Karpas-422 (cell line): ENCODE results near the gene RGS10. TPM values are rescaled to one million over a fixed set of nuclear protein-coding genes. Genes with fewer than 3 reads are reported as not detected.
A peak's percentile ranks its signal among the peaks of the same experiment; 100 is the strongest.

Source experiments
- DNase-seq: peaks from one replicate; pipeline ENCODE4 v3.0.0-alpha.2; 2015
- H2AFZ ChIP-seq: fragments of 200-600 bp; sonication (generic); 2 replicates; pipeline ENCODE4 v1.6.1; 2014; ENCODE audit warnings: antibody characterized with exemption, low read length, mixed read lengths
- H3K27ac ChIP-seq: fragments of 200-600 bp; sonication (generic); 2 replicates; pipeline ENCODE4 v1.5.1; 2014; ENCODE audit warnings: mild to moderate bottlenecking, low read length, moderate library complexity
- H3K27me3 ChIP-seq: fragments of 200-600 bp; sonication (generic); 2 replicates; pipeline ENCODE4 v1.6.1; 2014; ENCODE audit warnings: low read length, mixed read lengths
- H3K36me3 ChIP-seq: fragments of 200-600 bp; sonication (generic); 2 replicates; pipeline ENCODE4 v1.6.1; 2014; ENCODE audit warnings: low read length, mixed read lengths; ENCODE audit not compliant: insufficient read depth
- H3K4me1 ChIP-seq: fragments of 200-600 bp; sonication (generic); 2 replicates; pipeline ENCODE4 v1.6.1; 2014; ENCODE audit warnings: mild to moderate bottlenecking, low read length, mixed read lengths
- H3K4me2 ChIP-seq: fragments of 200-600 bp; sonication (generic); 2 replicates; pipeline ENCODE4 v1.6.1; 2014; ENCODE audit warnings: low read length, low read depth, mild to moderate bottlenecking; ENCODE audit not compliant: poor library complexity, severe bottlenecking
- H3K4me3 ChIP-seq: fragments of 200-600 bp; sonication (generic); 2 replicates; pipeline ENCODE4 v1.5.1; 2014; ENCODE audit warnings: mild to moderate bottlenecking, antibody characterized with exemption, low read length, mixed read lengths
- H3K79me2 ChIP-seq: fragments of 200-600 bp; sonication (generic); 2 replicates; pipeline ENCODE4 v1.6.1; 2014; ENCODE audit warnings: mild to moderate bottlenecking, low read length, mixed read lengths
- H3K9ac ChIP-seq: fragments of 200-600 bp; sonication (generic); 2 replicates; pipeline ENCODE4 v1.6.0; 2014; ENCODE audit warnings: low read length
- H3K9me2 ChIP-seq: fragments of 200-600 bp; sonication (generic), shearing (Covaris generic); replicated peaks from 2 replicates; pipeline ENCODE4 v1.6.0; 2014; ENCODE audit warnings: mild to moderate bottlenecking, low read length, moderate library complexity; ENCODE audit not compliant: insufficient read depth
- H3K9me3 ChIP-seq: fragments of 300-700, 200-600 bp; sonication (generic); 2 replicates; pipeline ENCODE4 v1.6.1; 2014; ENCODE audit warnings: low read length, mixed read lengths
- H4K20me1 ChIP-seq: fragments of 200-600 bp; sonication (generic); 2 replicates; pipeline ENCODE4 v1.6.1; 2014; ENCODE audit warnings: mild to moderate bottlenecking, antibody characterized with exemption, low read length, low read depth; ENCODE audit not compliant: insufficient read depth
- total RNA-seq: library from RNA; depleted of rRNA; stranded (reverse); fragments of >200 nt; shearing (Covaris generic); gene quantifications from 2 replicates; pipeline ENCODE4 v1.2.3, GENCODE V29; 2014; ENCODE audit warnings: low replicate concordance

The RGS10 gene
- total RNA-seq, 1 experiment from 2014 or later: 78.0 TPM

DNA sequence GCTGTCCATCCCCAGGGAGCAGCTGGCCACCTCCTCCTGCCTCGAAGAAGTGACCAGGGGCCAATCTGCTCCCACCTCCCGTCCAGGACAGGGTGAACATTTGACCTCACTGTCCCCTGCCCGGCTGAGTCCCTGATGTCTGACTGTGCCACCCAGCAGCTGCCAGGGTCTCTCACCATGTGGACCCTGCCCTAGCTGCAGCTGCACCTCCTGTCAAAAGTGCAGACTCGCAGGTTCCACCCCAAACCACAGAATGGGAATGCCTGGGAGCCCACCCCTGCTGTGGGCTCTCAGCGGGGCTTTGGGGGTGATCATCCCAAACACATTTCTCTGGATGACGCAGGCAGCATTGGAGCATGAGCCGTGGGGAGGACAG is 86.1 kb downstream of the RGS10 start:
- H3K36me3 ChIP-seq: no peaks in the 10 kb centered on the region
- H3K27ac ChIP-seq: no peak overlapping the region; the same call in 1 of the 2 replicates
- no peaks in the 10 kb centered on the region for H3K27me3 ChIP-seq
- peak overlapping the region; percentile 42; the same call in 1 of the 2 replicates for H3K4me3 ChIP-seq
- peaks cover 45% of the 10 kb centered on the region for H3K4me1 ChIP-seq
- no peaks in the 10 kb centered on the region for H3K9me2 ChIP-seq
- no peak for DNase-seq
- H2AFZ ChIP-seq: no peak overlapping the region
- H4K20me1 ChIP-seq: no peaks in the 10 kb centered on the region
- H3K79me2 ChIP-seq: no peaks in the 10 kb centered on the region
- H3K4me2 ChIP-seq: peak overlapping the region; percentile 67
- no peaks in the 10 kb centered on the region for H3K9me3 ChIP-seq
- peak overlapping the region; percentile 47 for H3K9ac ChIP-seq

DNA sequence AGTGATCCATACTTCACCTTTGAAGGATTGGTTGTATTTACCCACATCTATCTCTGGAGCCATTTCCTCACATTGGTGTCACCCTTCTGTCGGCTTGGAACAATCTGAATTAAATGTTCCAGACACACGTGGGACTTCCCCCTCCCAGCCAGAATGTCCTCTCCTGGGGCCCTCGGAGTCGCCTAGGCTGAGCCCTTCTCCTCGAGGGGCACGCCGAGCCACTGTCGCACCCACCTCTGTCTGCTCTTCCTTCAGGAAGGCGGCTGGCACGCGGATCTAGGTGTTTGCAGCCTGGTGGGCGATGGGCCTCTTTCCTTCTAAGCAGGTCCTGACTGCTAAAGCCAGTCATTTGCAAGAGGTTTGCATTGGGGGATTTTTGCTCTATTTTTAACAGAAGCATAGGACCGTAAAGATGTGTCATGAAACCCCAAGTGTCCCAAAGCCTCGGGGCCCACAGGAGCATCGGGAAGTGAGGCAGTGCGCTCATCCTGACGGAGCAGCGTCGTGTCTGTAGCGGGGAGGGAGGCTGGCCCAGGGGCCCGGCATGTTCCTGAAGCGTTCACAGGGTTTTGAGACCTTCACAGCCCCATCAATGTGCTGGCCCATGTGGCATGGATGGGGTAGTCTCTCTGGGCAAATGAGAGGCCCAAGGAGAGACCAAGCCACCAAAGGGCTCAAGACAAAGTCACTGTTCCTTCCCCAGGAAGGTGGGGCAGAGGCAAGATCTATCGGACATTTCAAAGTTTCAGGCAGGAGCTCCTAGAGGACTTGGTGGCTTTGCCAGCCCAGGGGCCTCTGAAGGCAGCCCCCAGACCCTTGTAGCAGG is 86.7 kb downstream of the RGS10 start:
- peak overlapping the region; percentile 67 for H3K4me2 ChIP-seq
- DNase-seq: peak; percentile 77

DNA sequence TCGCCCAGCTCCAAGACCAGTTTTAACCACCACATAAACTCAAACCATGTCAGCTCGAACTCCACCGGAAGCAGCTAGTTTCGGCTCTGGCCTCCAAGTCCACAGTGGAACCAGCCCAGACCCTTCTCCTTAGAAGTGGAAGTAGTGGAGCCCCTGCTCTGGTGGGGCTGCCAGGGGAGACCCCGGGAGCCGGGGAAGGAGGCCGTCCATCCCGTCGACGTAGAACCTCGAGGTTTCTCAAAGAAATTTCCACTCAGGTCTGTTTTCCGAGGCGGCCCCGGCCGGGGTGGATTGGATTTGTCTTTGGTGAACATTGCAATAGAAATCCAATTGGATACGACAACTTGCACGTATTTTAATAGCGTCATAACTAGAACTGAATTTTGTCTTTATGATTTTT is 87.5 kb downstream of the RGS10 start:
- Histone ChIP-seq H3K9ac (no peak overlapping the region), H2AFZ (no peak overlapping the region), H3K27ac (no peak overlapping the region), H3K9me3 (no peaks in the 10 kb centered on the region), H3K4me1 (peaks cover 38% of the 10 kb centered on the region), H3K4me2 (peak overlapping the region; percentile 67), H3K36me3 (no peaks in the 10 kb centered on the region), H3K9me2 (no peaks in the 10 kb centered on the region), H3K79me2 (no peaks in the 10 kb centered on the region), H3K4me3 (peak overlapping the region; percentile 42; the same call in 1 of the 2 replicates), H4K20me1 (no peaks in the 10 kb centered on the region), H3K27me3 (no peaks in the 10 kb centered on the region)
- no peak for DNase-seq

More for the DNA sequence above, 86.7 kb downstream of the RGS10 start:
- Histone ChIP-seq H3K79me2 (no peaks in the 10 kb centered on the region), H3K4me1 (peaks cover 39% of the 10 kb centered on the region), H3K36me3 (no peaks in the 10 kb centered on the region), H4K20me1 (no peaks in the 10 kb centered on the region), H3K27ac (no peak overlapping the region; the same call in 1 of the 2 replicates), H2AFZ (peak overlapping the region; percentile 17; the same call in 1 of the 2 replicates), H3K9me3 (no peaks in the 10 kb centered on the region), H3K27me3 (no peaks in the 10 kb centered on the region), H3K9ac (peak overlapping the region; percentile 47), H3K4me3 (peak overlapping the region; percentile 42), H3K9me2 (no peaks in the 10 kb centered on the region)

DNA sequence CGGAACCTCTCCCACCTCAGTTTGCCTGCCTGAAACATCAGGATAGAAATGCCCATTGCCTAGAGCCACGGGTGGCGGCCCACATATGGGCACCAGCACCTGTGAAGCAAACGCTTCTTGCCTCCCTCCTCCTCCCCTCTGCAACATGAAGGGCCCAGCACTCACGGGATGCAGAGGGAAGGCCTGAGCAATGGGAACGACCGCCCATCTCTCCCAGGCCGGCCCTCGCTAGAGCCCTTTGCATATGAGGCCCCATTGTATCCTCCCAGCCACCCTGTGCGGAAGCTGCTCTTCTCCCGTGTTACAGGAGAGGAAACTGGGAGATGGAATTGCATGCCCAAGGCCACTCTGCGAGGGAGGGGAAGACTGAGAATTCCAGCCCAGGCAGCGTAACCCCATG is 88.2 kb downstream of the RGS10 start:
- Histone ChIP-seq H4K20me1 (no peaks in the 10 kb centered on the region), H2AFZ (no peak overlapping the region), H3K4me3 (no peak overlapping the region), H3K27me3 (no peaks in the 10 kb centered on the region), H3K79me2 (no peaks in the 10 kb centered on the region), H3K27ac (no peak overlapping the region), H3K36me3 (no peaks in the 10 kb centered on the region), H3K9me3 (no peaks in the 10 kb centered on the region), H3K9ac (no peak overlapping the region), H3K9me2 (no peaks in the 10 kb centered on the region), H3K4me2 (no peak overlapping the region), H3K4me1 (peaks cover 45% of the 10 kb centered on the region)
- DNase-seq: no peak

DNA sequence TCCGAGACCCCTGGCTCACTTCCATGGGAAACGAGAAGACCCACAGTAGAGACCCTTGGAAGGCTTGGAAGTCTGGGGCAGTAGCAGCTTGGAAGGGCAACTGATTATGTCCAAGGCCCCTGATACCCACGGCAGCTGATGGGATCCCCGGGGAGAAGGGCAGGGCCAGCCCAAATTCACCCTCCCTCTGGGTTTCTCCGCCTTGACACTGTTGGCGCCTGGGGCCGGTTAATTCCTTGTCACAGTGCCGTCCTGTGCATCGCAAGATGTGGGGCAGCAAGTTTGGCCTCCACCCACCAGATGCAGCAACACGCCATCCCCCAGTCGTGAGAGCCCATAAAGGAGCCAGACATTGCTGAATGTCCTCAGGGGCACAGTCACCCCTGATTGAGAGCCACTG is 89.2 kb downstream of the RGS10 start:
- no peaks in the 10 kb centered on the region for H3K9me3 ChIP-seq
- no peaks in the 10 kb centered on the region for H3K79me2 ChIP-seq
- no peaks in the 10 kb centered on the region for H3K36me3 ChIP-seq
- H2AFZ ChIP-seq: no peak overlapping the region
- H3K9me2 ChIP-seq: no peaks in the 10 kb centered on the region
- no peak overlapping the region for H3K4me2 ChIP-seq
- no peak overlapping the region for H3K27ac ChIP-seq
- DNase-seq: no peak
- peaks cover 48% of the 10 kb centered on the region for H3K4me1 ChIP-seq
- no peak overlapping the region for H3K4me3 ChIP-seq
- no peaks in the 10 kb centered on the region for H4K20me1 ChIP-seq
- H3K9ac ChIP-seq: no peak overlapping the region
- no peaks in the 10 kb centered on the region for H3K27me3 ChIP-seq

DNA sequence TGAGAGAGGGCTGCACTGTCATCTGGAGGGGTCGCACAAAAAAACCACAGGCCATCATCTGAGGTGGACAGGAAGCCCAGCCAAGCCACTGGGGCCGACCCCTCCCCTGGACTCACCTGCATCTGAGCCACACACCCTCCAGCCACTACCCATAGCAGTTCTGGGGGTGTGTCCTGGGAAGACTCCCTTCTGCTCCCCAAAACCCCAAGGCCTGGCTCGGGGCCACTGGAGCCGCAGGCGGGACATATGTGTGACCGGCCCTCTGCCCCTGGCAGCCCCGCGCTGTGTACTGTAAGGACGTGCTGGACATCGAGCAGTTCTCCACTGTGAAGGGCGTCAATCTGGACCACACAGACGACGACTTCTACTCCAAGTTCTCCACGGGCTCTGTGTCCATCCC is 90.1 kb downstream of the RGS10 start:
- Histone ChIP-seq H3K36me3 (no peaks in the 10 kb centered on the region), H3K9me2 (no peaks in the 10 kb centered on the region), H3K27ac (no peak overlapping the region), H3K4me3 (no peak overlapping the region), H3K9me3 (no peaks in the 10 kb centered on the region), H3K79me2 (no peaks in the 10 kb centered on the region), H2AFZ (no peak overlapping the region), H3K27me3 (no peaks in the 10 kb centered on the region), H3K9ac (no peak overlapping the region), H3K4me2 (no peak overlapping the region), H3K4me1 (peaks cover 47% of the 10 kb centered on the region), H4K20me1 (no peaks in the 10 kb centered on the region)
- DNase-seq: no peak

DNA sequence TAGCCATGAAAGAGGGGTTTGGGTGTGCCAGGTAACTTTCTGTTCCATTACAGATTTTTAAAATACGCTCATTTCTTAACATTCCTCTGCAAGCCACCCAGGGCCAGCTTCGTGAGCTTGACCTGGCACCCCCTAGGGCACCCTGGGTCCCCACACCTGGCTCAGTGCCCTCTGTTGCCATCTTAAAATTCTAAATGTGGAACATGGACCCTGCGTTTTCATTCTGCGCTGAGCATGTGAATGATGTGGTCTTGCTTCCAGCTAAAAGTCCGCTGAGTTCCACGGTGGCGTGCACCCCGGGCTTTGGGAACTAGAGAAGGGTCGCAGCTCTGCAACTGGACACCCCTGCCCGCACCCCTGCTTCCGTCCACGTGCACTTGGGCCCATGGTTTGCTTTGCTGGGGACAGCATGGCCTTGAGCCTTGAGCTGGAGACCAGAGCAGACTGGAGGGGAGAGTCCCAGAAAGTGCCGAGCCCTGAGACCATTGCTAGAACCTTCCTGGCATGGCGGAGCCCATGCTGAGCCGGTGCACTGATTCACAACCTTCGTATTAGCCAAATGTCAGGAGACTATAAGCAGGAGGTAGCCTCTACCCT is 91.1 kb downstream of the RGS10 start:
- Histone ChIP-seq H3K9me3 (no peaks in the 10 kb centered on the region), H3K9me2 (no peaks in the 10 kb centered on the region), H3K4me2 (no peak overlapping the region), H3K4me1 (peaks cover 37% of the 10 kb centered on the region), H3K36me3 (no peaks in the 10 kb centered on the region), H2AFZ (no peak overlapping the region), H3K9ac (no peak overlapping the region), H3K27me3 (no peaks in the 10 kb centered on the region), H3K4me3 (no peak overlapping the region), H4K20me1 (no peaks in the 10 kb centered on the region), H3K79me2 (no peaks in the 10 kb centered on the region), H3K27ac (no peak overlapping the region)
- DNase-seq: no peak

DNA sequence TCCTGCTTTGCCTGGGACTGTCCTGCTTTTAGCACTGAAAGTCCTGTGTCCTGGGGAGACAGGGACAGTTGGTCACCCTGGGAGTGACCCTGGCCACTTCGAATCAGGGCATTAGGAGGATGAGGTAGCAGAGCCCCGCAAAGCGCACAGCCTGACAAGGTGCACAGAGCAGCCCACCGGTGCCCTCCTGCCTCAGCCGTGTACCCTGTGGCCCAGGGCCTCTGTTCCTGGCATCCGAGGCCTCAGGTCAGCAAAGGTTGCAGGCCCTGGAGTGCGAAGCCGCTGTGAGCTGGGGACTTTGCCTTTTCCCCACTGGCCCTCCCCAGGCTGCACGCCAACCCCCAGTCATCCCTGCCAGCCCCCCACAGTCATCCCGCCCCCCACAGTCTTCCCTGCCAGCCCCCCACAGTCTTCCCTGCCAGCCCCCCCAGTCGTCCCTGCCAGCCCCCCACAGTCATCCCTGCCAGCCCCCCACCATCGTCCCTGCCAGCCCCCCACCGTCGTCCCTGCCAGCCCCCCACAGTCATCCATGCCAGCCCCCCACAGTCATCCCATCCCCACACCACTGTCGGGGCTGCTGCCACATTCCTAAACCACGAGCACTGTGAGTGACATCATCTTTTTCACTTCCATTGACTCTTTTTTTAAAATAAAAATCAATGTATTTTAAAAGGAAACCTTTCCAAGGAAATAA is 91.8 kb downstream of the RGS10 start:
- no peak overlapping the region for H3K27ac ChIP-seq
- no peaks in the 10 kb centered on the region for H3K79me2 ChIP-seq
- H3K4me2 ChIP-seq: no peak overlapping the region

More for the DNA sequence above, 91.8 kb downstream of the RGS10 start:
- H3K9me2 ChIP-seq: no peaks in the 10 kb centered on the region
- no peaks in the 10 kb centered on the region for H4K20me1 ChIP-seq
- peaks cover 33% of the 10 kb centered on the region for H3K4me1 ChIP-seq
- no peak overlapping the region for H3K9ac ChIP-seq
- H3K36me3 ChIP-seq: no peaks in the 10 kb centered on the region
- H3K4me3 ChIP-seq: no peak overlapping the region
- no peaks in the 10 kb centered on the region for H3K9me3 ChIP-seq
- H2AFZ ChIP-seq: no peak overlapping the region
- no peaks in the 10 kb centered on the region for H3K27me3 ChIP-seq
- no peak for DNase-seq
